CD4-positive, alpha-beta T cell treated with Interleukin-10 for 1 hour (primary cell): ENCODE measurements around the gene PREX1.
"Not testable (repeated sequence)": the region's sequence is repeated elsewhere in the genome, so short reads cannot be mapped to it uniquely, and the experiment has no call there.

ENCODE experiments used
- DNase-seq: peaks from one replicate; pipeline ENCODE4 v3.0.0-alpha.2; 2020

Gene PREX1

DNA sequence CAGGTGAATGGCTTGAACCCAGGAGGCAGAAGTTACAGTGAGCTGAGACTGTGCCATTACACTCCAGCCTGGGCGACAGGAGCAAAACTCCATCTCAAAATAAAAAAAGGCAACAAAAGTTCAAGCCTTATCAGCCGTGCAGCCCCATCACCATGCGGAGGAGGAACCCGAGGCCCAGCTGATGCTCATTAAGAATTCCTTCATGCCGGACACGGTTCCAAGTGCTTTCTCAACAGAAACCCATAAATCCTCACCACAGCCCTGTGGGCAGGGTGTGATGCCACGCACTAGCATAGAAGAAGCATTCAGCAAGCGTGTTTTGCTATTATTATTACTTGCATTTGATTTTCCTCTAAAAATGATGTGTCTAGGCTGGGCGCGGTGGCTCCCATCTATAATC is 56.3 kb downstream of the PREX1 start:
- no peak for DNase-seq

DNA sequence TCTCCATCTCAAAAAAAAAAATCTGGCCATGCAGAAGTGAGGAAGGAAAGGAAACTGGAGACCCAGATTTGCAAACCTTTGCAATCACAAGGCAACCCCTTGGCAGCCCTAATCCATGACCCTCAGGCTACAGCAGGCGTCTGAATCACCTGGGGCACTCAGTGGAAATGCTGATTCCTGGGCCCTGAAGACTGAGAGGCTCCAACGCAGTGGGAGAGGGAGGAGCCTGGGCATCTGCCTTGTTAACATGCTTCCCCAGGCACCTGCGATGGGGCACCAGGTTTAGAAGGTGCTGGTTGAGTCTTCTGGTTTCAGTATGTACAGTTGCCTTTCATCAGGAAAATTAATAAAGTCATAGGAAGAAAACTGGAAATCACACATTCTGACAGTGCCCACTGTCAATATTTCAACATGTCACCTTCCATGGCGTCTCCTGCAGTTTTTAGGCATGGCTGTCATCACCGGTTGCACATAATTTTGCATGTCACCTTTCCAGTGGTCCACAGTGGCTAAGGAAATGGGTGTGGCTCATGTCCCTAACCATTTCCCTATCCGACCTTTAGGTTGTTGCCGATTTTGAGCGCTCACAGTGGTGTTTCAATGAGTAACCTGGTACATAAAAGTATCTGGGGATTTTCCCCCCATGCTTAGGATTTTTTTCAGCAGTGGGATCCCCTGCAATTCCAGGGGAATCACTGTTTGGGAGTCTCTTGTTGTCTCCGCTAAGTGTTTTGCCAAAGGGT is 56.9 kb downstream of the PREX1 start:
- DNase-seq = no peak

DNA sequence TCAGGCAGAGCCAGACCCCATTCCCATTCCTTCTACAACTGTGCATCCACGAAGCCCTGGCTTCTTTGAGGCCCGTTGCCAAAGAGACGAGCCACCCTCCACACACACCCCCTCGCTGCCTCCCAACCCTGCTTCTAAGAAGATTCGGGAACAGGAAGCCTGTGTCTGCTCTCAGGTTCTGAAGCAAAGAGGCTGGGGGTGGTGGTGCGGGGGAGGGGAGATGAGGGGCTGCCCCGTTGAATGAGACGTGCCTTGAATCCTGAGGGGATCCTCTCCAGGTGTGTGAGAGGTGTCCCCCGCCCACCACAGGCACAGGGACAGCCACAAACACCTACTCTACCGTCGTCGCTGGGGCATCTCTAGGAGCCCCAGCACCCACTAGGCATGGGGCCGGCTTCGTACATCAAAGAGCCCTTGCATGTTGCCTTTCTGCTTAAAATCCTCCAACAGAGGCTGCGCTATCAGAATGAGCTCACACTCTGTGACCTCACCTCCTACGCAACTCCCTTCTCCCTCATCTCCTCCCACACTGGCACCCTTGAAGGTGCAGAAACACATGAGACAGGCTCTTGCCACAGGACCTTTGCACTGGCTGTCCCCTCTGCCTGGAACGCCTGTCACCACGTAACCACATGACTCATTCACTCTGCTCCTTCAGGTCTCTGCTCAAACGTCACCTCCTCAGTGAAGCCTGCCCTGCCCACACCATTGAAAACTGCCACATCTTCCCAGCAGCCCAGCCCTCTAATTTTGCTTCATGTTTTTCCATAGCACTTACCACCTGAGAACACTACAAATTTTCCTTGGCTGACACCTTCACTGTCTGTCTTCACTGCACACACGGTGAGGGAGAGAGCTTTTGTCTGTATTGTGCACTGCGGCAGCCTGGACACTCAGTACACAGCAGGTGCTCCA is 58.5 kb downstream of the PREX1 start:
- peak; percentile 88 for DNase-seq

DNA sequence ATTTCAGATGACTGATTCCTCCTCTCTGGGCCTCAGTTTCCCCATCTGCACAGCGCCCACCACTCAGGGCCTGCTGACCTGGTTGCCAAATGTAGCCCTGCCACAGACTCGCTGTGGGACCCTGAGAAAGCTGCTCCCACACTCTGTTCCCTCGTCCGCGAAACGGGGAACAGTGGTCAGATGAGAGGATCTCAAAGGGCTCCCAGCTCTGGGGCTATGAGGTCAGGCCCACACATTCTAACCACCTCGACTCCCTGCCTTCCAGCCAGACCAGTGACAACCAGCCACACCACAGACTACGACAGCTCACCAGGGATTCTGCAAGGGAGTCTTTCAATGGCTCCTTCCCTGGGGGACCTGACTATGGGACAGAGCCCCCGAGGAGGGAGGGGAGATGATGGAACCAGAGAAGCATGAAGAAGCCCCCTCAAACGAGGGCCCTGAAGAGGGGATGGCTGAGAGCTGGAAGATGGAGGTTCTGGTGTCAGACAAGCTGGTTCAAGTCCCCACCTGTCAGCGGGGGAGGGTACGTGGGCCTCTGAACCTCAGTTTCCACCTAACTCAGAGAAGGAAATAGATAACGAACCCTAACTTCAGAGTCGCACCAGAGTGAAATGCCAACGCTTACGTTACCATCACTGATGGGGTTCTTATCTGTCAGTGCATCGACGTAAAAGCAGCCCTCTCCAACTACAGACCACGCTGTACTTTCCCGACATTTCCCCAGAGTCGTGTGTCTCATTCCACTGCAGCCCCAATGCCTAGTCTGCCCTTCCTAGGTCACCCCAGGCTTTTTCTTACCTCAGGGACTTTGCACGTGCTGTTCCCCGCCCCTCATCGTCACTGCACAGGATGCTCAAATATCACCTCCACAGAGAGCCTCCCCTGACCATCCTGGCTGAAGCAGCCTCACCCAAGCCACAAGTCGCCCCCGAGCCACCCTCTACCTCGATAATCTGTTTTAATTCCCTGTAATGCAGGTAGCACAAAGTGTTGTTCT is 60.5 kb downstream of the PREX1 start:
- peak; percentile 60 for DNase-seq

DNA sequence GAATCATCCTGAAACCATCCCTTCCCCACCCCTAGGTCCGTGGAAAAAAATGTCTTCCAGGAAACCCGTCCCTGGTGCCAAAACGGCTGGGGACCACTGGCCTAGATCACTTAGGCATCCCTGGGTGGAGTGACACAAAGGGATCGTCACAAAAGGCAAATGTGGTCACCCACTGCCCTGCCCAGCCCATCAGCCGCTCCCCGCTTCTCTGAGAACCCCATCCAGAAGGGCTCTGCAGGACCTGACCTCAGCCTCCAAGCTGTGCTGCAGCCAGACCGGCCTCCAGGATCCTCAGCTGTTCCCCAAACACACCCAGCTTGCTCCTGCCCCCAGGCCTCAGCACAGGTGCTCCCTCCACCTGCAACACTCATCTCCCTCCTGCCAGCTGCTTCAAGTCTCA is 61.6 kb downstream of the PREX1 start:
- no peak for DNase-seq

DNA sequence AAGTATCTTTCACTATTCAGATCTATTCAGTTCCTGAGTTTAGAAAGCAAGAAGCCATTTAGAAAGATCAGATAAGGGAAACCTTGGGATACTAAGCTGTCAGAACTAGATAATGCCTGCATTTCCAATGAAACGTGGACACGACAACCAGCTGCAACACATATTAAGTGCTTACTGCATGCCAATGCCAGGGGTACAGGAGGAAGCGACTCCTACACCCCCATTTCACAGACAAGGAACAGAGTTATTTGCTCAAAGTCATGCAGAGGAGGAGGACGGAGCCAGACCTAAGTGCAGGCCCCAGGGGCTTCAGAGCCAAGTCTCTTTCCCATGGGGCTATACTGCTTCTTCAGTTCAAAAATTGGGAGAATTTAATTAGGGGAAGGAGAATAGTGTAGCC is 62.4 kb downstream of the PREX1 start:
- DNase-seq = no peak

DNA sequence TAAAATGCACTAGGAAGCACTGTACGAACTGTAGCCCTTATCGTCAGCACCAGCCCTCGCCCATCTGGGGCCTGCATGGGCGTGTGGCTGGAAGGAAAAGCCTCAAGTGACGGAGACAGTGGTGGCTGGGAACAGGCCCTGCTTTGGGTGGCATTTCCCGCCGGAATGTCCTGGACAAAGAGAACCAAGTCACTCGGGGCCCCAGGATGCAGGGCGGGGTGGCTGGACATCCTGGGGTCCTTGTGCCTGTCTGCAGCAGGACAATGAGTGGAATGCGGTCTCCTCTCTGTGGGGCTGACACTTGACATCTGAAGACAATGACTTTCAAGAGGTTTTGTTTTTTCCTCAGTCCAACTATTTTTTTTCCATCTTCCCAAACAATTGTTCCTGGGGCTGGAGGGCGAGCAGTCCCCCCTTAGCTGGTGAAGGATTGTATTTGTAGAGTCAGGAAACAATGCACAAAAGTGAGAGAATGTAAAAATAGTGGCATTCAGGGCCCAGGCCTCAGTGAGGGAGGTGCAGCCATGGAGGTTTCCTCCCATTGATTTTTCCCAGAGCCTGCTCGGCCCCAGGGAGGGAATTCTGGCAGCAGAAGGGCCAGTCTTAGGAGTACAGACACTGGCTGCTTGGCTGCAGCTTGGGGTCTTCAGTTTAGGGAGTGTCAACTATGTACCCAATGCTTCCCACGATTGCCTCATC is 64.4 kb downstream of the PREX1 start:
- DNase-seq = no peak

DNA sequence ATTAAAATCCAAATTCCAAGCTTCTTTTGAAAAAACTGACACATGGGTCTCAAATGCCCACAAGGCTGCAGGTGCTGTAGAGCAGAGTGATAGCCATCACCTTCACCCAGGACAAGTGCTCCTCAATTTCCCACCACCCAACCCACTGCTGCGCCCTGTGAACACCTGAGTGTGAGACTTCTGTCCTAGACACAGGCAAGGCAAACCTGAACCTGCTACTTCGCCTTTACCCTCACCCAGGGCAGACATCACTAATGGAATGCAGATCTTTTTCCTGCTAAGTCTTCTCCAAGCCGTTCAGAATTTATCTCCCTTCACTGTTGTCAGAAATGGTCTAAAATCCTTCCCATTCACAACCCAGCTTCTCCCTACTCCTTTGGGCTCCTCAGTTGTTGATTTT is 65.9 kb downstream of the PREX1 start:
- DNase-seq = peak; percentile 35

DNA sequence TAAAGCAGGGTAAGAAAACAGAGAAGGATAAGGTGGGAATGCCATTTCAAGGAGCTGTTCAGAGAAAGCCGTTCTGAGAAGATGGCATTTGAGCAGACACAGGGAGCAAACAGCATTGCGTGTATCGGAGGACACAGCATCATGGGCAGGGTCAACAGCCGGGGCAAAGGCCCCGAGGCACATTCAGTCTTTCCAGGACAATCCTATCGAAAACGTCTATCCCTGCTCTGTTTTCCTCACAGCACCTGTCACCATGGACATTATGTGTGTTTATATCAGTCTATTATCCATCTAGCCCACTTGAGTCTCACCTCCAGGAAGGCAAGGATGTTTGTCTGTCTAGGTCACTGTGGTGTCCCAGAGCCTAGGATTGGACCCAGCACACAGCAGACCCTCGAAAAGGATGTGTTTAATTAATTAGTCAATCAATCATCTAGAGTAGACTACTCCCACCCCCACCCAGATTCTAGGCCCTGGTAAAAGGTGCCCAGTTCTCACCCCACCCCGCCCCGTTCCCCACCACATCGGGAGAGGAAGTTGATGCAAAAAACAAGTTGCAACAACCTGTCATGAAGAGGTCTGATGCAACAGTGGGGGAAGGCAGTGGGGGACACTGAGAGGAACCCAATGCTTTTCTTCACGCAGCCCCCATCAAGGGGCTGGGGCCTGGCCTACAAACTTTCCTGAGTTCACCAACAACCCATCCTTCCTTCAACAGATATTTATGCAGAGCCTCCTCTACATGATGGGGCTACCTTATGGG is 66.6 kb downstream of the PREX1 start:
- DNase-seq = peak; percentile 82

DNA sequence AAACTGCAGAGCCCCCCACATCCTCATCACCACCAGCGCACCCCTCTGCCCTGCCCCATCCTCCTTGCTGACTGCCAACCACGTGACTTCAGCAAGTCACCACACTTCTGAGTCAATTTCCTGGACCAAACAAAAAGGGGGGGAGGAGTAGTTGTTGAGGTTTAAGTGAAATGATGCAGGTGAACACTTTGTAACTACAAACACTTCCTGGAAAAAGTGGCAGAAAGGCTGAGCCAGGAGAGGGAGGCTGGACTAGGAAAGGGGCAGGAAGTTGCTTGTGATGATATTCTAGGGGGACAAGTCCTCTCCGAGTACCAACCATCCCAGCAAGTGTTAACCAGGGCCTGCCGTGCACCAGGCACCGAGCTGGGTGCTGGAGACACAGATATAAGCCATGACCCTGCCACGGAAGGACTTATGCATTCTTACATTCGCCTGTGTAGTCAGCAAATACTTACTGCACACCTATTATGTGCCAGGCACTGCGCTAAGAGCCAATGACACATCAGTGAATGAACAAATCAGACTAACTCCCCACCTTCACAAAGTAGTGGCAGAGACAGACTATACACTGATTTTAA is 67.3 kb downstream of the PREX1 start:
- peak; percentile 90 for DNase-seq

DNA sequence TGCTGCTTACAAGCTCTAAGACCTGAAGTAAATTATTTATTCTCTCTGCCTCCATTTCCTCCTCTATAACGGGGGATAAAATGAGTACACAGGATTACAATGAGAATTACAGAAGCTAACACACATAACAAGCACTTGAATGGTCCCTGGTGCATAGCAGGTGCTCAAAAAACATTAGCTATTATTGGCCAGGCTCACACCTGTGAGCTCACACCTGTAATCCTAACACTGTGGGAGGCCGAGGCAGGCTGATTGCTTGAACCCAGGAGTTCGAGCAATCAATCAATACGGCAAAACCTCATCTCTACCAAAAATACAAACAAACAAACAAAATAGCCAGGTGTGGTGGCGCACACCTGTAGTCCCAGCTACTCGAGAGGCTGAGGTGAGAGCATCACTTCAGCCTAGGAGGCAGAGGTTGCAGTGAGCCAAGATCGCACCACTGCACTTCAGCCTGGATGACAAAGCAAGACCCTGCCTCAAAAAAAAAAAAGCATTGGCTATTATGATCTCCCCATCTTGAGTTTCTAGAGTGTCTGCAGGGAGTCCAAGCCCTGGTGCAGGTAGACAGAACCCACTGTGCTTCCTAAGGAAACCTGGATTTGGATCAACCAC is 68.1 kb downstream of the PREX1 start:
- DNase-seq = no peak

DNA sequence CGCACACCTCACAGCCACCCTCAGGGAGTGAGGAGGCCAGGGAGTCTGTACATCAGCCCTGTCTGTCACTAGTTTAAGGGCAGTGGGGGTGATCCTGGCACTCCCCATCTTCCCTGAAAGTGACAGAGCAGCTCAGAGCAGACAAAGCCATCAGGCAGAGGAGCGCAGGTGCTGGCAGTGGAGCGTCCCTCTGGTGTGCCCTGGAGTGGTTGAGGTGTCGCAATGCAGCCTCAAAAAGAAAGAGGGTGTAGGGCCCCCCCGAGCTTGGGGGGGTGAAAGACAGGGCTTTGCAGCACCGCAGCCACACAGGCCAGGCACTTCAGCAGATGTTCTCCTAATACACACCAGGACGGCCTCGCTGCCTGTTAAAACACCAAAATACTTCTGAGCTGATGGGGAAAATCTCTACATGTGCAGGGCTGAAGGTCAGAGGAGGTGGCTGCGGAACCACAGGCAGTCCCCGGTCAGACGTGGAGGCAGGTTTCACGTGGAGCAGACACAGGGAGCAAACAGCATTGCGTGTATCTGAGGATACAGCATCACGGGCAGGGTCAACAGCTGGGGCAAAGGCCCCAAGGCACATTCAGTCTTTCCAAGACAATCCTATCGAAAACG is 69.5 kb downstream of the PREX1 start:
- peak; percentile 70 for DNase-seq

DNA sequence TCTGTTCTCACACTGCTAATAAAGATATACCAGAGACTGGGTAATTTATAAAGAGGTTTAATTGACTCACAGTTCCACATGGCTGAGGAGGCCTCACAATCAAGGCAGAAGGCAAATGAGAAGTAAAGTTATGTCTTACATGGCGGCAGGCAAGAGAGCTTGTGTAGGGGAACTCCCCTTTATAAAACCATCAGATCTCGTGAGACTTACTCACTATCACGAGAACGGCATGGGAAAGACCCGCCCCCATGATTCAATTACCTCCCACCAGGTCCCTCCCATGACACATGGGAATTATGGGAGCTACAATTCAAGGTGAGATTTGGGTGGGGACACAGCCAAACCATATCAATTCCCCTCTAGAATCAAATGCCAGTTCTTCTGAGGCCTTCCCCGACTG is 71.0 kb downstream of the PREX1 start:
- not testable (repeated sequence) for DNase-seq

DNA sequence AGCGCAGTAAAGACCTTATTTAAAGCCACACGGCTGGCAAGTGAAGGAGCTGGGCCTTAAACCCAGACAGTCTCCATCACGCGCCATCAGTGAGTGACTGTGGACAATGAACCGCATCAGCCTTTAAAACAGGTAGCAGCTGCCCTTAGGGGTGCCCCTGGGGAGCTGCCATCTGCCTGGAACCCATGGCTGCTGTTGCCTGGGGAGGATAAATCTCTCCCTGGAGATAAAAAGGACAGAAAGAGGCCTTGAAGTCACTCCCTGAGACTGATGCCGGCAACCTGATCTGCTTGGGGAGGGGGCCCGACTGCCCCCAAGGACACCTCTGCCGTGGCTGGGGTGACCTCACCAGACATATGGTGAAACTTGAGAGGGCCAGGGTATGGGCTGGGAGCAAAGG is 73.5 kb downstream of the PREX1 start:
- no peak for DNase-seq

DNA sequence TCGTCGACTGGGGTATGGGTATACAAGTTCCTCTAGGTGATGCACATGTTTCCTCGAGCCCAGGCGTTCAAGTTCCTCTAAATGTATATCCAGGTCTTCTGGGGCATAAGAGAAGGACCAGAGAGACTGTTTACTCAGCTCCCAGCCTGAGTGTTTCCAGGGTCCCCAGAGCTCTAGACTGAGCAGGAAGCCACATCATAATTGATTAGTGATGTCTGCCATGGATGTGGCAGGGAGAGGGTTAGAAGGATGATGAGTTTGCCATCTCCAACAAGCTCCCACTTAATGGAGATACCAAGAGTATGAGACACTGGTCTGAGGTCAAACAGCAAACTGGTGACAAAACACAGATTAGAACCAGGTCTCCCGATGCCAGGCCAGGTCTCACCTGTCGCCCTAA is 74.8 kb downstream of the PREX1 start:
- no peak for DNase-seq

DNA sequence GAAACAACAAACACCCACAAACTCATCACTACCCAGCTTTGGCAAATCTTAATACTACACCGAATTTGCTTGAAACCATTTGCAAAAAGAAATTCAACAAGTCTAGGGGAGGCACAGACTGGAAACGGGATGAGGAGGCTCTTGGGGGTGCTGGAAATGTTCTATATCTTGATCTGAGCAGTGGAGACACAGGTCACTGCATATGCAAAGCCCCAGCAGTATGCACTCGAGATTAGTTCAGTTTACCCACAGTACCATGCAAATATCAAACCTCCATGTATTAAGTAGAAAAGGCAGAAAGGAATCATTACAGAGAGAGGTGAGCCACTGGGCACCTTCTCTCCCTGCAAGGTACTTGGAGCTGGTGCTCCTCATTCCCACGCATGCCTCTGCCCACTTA is 75.9 kb downstream of the PREX1 start:
- no peak for DNase-seq

DNA sequence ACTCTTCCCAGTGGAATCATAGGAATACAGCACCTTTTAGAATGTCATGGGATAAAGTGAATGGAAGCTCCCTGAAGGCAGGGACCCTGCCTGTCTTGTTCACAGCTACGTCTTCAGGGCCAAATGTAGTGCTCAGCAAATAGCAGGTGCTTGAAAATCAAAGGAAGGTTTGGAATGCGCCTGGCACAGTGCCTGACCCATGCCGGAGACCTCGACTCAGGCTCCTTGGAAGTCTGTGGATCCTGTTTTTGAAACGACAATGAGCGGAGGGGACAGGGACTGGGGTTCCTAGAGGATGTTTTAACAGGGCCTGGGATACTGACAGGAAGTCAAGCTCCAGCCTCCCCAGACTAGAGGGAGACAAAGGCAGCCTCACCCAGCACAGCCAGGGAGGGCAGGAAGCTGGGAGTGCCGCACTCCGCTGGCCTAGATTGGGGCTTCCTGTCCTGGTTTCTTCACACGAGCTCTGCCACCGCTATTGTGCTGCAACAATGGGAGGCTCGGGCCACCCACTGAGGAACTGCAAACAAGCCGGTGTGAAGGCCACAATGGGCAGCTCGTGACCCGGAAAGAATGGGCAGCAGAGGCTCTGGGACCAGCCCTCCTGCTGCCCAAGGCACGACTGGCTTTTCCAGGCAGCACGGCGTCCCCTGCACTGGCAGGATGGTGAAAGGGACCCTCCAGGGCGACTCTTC is 76.7 kb downstream of the PREX1 start:
- DNase-seq = peak; percentile 63

DNA sequence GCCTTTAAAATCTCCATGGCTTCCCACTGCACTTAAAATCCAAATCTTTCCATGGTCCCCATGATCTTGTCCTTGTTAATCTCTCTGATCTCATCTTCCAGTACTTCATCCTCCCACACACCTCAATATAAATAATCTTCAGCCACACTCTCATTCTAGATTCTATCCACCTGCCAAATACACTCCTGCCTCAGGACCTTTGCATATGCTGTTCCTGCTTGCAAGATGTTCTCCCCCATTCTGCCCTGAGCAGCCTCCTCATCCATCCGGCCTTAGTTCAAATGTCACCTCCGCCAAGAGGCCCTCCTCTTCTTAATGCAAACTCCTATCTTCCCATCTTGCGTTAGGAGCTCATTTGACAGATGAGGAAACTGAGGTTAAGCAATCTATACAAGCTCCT is 77.4 kb downstream of the PREX1 start:
- no peak for DNase-seq

DNA sequence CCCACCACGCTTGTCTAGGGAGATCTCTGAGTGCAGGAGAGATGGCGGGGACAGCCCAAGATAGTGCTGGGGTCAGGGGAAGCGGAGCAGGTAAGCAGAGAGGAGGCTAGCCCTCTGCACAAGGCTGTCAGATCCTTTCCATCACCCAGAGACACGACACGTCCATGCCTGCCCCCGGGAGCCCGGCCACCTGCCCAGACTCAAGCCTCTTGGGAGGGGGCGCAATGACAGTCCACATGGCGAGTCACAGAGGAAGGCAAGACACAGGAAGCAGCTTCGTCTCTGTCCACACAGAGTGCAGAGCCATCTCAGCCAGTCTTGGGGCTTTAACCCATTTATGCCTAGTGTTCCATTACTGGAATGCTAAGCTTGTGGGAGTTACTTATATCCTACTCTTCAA is 78.4 kb downstream of the PREX1 start:
- no peak for DNase-seq

DNA sequence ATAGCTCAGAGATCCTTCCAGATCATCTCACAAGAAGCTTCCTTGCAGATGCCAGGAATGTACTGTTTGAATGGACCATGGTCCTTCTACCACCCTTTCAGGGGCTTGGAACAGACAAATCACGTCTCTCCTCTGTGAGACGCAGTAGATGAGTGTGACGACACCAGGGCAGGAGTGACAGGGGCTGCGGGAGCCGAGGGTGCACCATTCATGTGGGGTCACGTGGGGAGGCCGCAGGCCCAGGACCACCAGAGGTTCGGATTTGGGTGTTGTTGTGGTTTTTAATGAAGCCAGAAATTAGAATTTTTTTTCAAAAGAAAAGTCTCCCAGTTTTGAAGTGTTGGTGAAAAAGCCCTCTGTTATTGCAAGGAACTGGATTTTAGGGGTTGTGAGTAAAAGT is 79.2 kb downstream of the PREX1 start:
- no peak for DNase-seq
